HCT116 (cell line): Measurements from ENCODE around the gene POLD1. TPM values are rescaled to one million over a fixed set of nuclear protein-coding genes. Genes with fewer than 3 reads are reported as not detected.

Source experiments
- ATAC-seq: fragments of 200-7000 bp; cut with Tn5 transposase; 2 replicates; pipeline ENCODE4 v1.9.1; 2020; ENCODE audit warnings: mild to moderate bottlenecking, moderate library complexity
- BruUV-seq: library from RNA; stranded (reverse); fragments of 400-500 nt; replicated peaks from 2 replicates; lab custom pipeline; 2021; lab: Mats Ljungman, UMichigan
- CTCF ChIA-PET: fragments of 300-600 bp; sonication (Branson Sonifier 250); formaldehyde crosslinking; loops from one replicate; lab custom pipeline; 2021; ENCODE audit warnings: antibody characterized with exemption; lab: Charles Lee
- POLR2A ChIA-PET: fragments of 300-600, 350-600 bp; sonication (Branson Sonifier 250); formaldehyde crosslinking; loops from one replicate; lab custom pipeline; 2021; ENCODE audit warnings: antibody characterized with exemption; lab: Charles Lee
- RAD21 ChIA-PET, 2 experiments: fragments of 300-600 bp; sonication (Branson Sonifier 250); formaldehyde crosslinking; loops; one replicate each; lab custom pipeline; 2023; ENCODE audit warnings: low total read pairs in 2 of 2; ENCODE audit not compliant: uncharacterized antibody in 2 of 2, unreplicated experiment in 2 of 2, low non-redundant PET in 1 of 2; lab: Charles Lee
- DNase-seq: peaks from one replicate; pipeline ENCODE4 v3.0.0-alpha.2; 2010; ENCODE audit warnings: low read depth, low spot score
- H2AFZ ChIP-seq: fragments of 200-600 bp; shearing (Covaris generic), sonication (generic); 2 replicates; pipeline ENCODE4 v1.6.1; 2017; ENCODE audit warnings: low read depth, mixed run types, mixed read lengths, antibody characterized with exemption, low read length; ENCODE audit not compliant: poor library complexity, severe bottlenecking
- H3K27ac ChIP-seq: 2 replicates; pipeline ENCODE4 v1.5.1; 2012; ENCODE audit warnings: low read depth, low read length
- H3K27me3 ChIP-seq: fragments of 200-600 bp; sonication (generic); 2 replicates; pipeline ENCODE4 v1.6.1; 2016; ENCODE audit warnings: mixed run types, low read length, mixed read lengths; ENCODE audit not compliant: insufficient read depth
- H3K36me3 ChIP-seq, 2 experiments: fragments of 200-500 bp in 1 of 2; fragments of 200-600 bp in 1 of 2; sonication (Bioruptor generic) in 1 of 2; sonication (generic) in 1 of 2; 2 replicates each; pipeline versions ENCODE4 v1.5.1 to v1.6.1; 2014 to 2016; ENCODE audit warnings: low read length in 2 of 2, inconsistent platforms in 1 of 2, mixed read lengths in 1 of 2, mixed run types in 1 of 2; ENCODE audit not compliant: insufficient read depth in 2 of 2, control insufficient read depth in 1 of 2
- H3K4me1 ChIP-seq, 2 experiments: fragments of 200-600 bp in 1 of 2; sonication (generic) in 1 of 2; 2 replicates each; pipeline versions ENCODE4 v1.5.1 to v1.6.1; 2012 to 2017; ENCODE audit warnings: low read length in 2 of 2, inconsistent platforms in 1 of 2, mild to moderate bottlenecking in 1 of 2, mixed read lengths in 1 of 2, mixed run types in 1 of 2, moderate library complexity in 1 of 2; ENCODE audit not compliant: insufficient read depth in 2 of 2, control insufficient read depth in 1 of 2
- H3K4me2 ChIP-seq: fragments of 200-600 bp; sonication (generic); 2 replicates; pipeline ENCODE4 v1.6.1; 2017; ENCODE audit warnings: mixed run types, low read length, mixed read lengths
- H3K4me3 ChIP-seq, 2 experiments: fragments of 200-600 bp in 1 of 2; sonication (generic) in 1 of 2; replicated peaks in 1 of 2; 2 replicates each; pipeline ENCODE4 v1.5.1; 2011 to 2016; ENCODE audit warnings: low read length in 2 of 2, control low read depth in 1 of 2, low read depth in 1 of 2, mild to moderate bottlenecking in 1 of 2, mixed read lengths in 1 of 2, mixed run types in 1 of 2
- H3K79me2 ChIP-seq: fragments of 200-600 bp; sonication (generic); 2 replicates; pipeline ENCODE4 v1.6.1; 2017; ENCODE audit warnings: mild to moderate bottlenecking, mixed run types, low read length, moderate library complexity, mixed read lengths; ENCODE audit not compliant: insufficient read depth
- H3K9ac ChIP-seq: fragments of 200-600 bp; sonication (generic); 2 replicates; pipeline ENCODE4 v1.6.1; 2016; ENCODE audit warnings: low read length, mixed read lengths
- H3K9me2 ChIP-seq: fragments of 200-600 bp; sonication (generic), shearing (Covaris generic); 2 replicates; pipeline ENCODE4 v1.6.1; 2017; ENCODE audit warnings: mixed run types, mild to moderate bottlenecking, moderate library complexity; ENCODE audit not compliant: insufficient read depth
- H3K9me3 ChIP-seq, 2 experiments: fragments of 200-500 bp in 1 of 2; fragments of 200-600 bp in 1 of 2; sonication (Bioruptor generic) in 1 of 2; sonication (generic) in 1 of 2; 2 replicates each; pipeline ENCODE4 v1.6.1; 2014 to 2017; ENCODE audit warnings: low read length in 2 of 2, mixed read lengths in 2 of 2, inconsistent platforms in 1 of 2, low read depth in 1 of 2, mild to moderate bottlenecking in 1 of 2, mixed run types in 1 of 2, moderate library complexity in 1 of 2; ENCODE audit not compliant: control insufficient read depth in 1 of 2, insufficient read depth in 1 of 2
- H4K20me1 ChIP-seq: fragments of 200-600 bp; sonication (generic), shearing (Covaris generic); 2 replicates; pipeline ENCODE4 v1.6.1; 2017; ENCODE audit warnings: mixed run types, mild to moderate bottlenecking, moderate library complexity; ENCODE audit not compliant: insufficient read depth
- ELF1 ChIP-seq: IDR thresholded peaks from 2 replicates; pipeline ENCODE4 v1.6.1; 2012; ENCODE audit warnings: low read depth, borderline replicate concordance
- EZH2 ChIP-seq: fragments of 200-600 bp; sonication (generic); IDR thresholded peaks from 2 replicates; pipeline ENCODE4 v1.6.1; 2017; ENCODE audit warnings: antibody characterized with exemption, mixed run types
- EZH2phosphoT487 ChIP-seq: fragments of 200-600 bp; IDR thresholded peaks from 2 replicates; pipeline ENCODE4 v1.6.1; 2018; ENCODE audit warnings: antibody characterized with exemption, borderline replicate concordance
- FOSL1 ChIP-seq: IDR thresholded peaks from 2 replicates; pipeline ENCODE4 v1.6.1; 2012; ENCODE audit warnings: low read depth
- JUND ChIP-seq: IDR thresholded peaks from 2 replicates; pipeline ENCODE4 v1.6.1; 2012
- SP1 ChIP-seq: IDR thresholded peaks from 2 replicates; pipeline ENCODE4 v1.6.1; 2012; ENCODE audit warnings: low read depth
- SRF ChIP-seq: IDR thresholded peaks from 2 replicates; pipeline ENCODE4 v1.6.1; 2012; ENCODE audit warnings: low read depth
- intact Hi-C: fragments of 100-400 bp; cut with micrococcal nuclease; formaldehyde crosslinking; loops from 2 replicates; pipeline ENCODE4 v1.10.0; 2022
- total RNA-seq: library from RNA; stranded (reverse); gene quantifications from one replicate; pipeline ENCODE4 v1.2.1, GENCODE V29; 2021; ENCODE audit not compliant: unreplicated experiment
- TF ChIP-seq, protein P1 (sequence below): IDR thresholded peaks from 2 replicates; pipeline ENCODE4 v1.6.1; 2012

Gene POLD1
- total RNA-seq, 1 experiment from 2014 or later: 122 TPM

DNA sequence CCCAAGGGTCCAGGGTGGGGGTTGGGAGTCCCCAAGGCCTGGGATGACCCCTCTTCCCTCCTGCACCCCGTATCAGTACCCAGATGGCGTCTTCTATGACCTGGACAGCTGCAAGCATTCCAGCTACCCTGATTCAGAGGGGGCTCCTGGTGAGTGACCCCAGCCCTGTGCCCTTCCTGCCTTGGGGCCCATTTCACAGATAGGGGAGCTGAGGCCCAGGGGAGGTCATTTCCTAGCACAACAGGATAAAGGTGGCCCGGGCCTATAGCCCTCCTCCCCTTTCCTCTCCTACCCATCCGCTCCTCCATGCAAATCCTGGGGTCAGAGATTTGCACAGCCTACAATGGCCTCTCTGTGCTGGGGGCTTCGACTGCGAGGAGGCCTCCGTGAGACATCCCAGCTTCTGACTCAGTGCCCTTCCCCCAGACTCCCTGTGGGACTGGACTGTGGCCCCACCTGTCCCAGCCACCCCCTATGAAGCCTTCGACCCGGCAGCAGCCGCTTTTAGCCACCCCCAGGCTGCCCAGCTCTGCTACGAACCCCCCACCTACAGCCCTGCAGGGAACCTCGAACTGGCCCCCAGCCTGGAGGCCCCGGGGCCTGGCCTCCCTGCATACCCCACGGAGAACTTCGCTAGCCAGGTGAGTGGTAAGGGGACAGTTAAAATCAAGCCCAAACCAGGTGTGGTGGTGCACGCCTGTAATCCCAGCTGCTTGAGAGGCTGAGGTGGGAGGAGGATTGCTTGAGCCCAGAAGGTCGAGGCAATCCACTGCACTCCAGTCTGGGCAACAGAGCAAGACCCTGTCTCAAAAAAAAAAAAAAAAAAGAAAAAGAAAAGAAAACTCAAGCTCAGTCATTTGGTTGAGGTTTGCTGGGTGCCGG, 38.5 kb downstream of the POLD1 start:
- no peaks in the 10 kb centered on the region for H3K79me2 ChIP-seq
- ChIA-PET RAD21 (no interaction called here), POLR2A (no interaction called here), CTCF (no interaction called here)
- DNase-seq: no peak
- H4K20me1 ChIP-seq: no peaks in the 10 kb centered on the region
- H3K4me2 ChIP-seq: no peak overlapping the region
- no peaks in the 10 kb centered on the region for H3K9me2 ChIP-seq
- H3K9ac ChIP-seq: no peak overlapping the region
- intact Hi-C loops: no loop called here
- H3K4me3 ChIP-seq: no peak overlapping the region
- no peak for TF ChIP-seq EZH2
- TF ChIP-seq, protein P1, sequence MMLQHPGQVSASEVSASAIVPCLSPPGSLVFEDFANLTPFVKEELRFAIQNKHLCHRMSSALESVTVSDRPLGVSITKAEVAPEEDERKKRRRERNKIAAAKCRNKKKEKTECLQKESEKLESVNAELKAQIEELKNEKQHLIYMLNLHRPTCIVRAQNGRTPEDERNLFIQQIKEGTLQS: no peak
- no peak for TF ChIP-seq FOSL1
- no peak for ATAC-seq
- H3K9me3 ChIP-seq: no peaks in the 10 kb centered on the region
- H3K4me1 ChIP-seq: no peaks in the 10 kb centered on the region
- no TSS peak for BruUV-seq
- no peak overlapping the region for H2AFZ ChIP-seq
- H3K36me3 ChIP-seq: no peaks in the 10 kb centered on the region
- H3K27me3 ChIP-seq: no peaks in the 10 kb centered on the region
- no peak overlapping the region for H3K27ac ChIP-seq

DNA sequence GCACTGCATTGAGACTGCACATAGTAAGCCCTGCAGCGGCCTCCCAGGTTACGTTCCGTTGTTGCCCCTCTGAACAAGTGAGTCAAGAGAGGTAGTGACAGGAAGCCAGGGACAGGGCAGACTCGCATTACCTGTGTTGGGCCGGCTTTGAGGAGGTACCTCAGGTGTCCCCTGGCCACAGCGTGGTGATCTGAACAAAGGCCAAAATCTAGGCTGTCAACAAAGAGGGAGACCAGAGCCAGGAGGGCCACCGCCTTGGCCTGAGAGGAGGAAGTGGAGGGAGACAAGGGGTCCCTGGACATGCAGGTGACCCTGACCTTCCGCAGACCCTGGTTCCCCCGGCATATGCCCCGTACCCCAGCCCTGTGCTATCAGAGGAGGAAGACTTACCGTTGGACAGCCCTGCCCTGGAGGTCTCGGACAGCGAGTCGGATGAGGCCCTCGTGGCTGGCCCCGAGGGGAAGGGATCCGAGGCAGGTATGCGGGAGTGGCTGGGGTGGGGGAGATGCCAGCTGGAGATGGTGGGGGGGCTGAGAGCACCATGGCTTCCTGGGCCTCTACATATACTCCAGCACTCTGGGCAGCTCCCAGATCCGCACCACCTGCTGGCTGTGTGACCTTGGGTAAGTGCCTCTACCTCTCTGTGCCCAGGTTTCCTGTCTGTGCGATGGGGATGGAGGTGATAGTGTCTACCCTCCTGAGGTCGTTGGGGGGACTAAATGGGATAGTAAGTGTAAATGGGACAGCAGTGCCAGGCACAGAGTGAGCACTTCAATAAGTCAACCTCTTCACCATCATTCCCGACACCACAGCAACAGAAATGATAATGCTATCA, 39.3 kb downstream of the POLD1 start:
- CTCF ChIA-PET: no interaction called here
- no peak overlapping the region for H3K27ac ChIP-seq
- BruUV-seq: no TSS peak

More for the DNA sequence above, 39.3 kb downstream of the POLD1 start:
- Histone ChIP-seq H3K4me1 (no peaks in the 10 kb centered on the region), H3K79me2 (no peaks in the 10 kb centered on the region), H3K4me2 (no peak overlapping the region), H3K9ac (no peak overlapping the region), H2AFZ (no peak overlapping the region), H4K20me1 (no peaks in the 10 kb centered on the region), H3K9me2 (no peaks in the 10 kb centered on the region), H3K4me3 (no peak overlapping the region), H3K9me3 (no peaks in the 10 kb centered on the region), H3K36me3 (no peaks in the 10 kb centered on the region), H3K27me3 (no peaks in the 10 kb centered on the region)
- ATAC-seq (no peak), DNase-seq (no peak)
- TF ChIP-seq ELF1 (no peak), FOSL1 (no peak), SRF (no peak), SP1 (no peak), JUND (no peak), EZH2phosphoT487 (no peak)
- ChIA-PET RAD21 (no interaction called here), POLR2A (no interaction called here)
- intact Hi-C loops: no loop called here
